H9 (cell line): ENCODE measurements around the gene CSTF3. TPM values are rescaled to one million over a fixed set of nuclear protein-coding genes. Genes with fewer than 3 reads are reported as not detected.

Experiments
- DNase-seq: peaks from one replicate; pipeline ENCODE4 v3.0.0-alpha.2; 2017
- H2AFZ ChIP-seq: one replicate; pipeline ENCODE4 v1.6.1; 2013; ENCODE audit warnings: mild to moderate bottlenecking, low read length, control low read depth, moderate library complexity
- H2AK5ac ChIP-seq: 2 replicates; pipeline ENCODE4 v1.6.1; 2013; ENCODE audit warnings: low read length, control low read depth, mixed read lengths; ENCODE audit not compliant: insufficient read length
- H2BK120ac ChIP-seq: one replicate; pipeline ENCODE4 v1.6.1; 2013; ENCODE audit warnings: low read depth, mild to moderate bottlenecking, low read length, control low read depth, inconsistent platforms; ENCODE audit not compliant: poor library complexity, severe bottlenecking
- H2BK12ac ChIP-seq: 2 replicates; pipeline ENCODE4 v1.6.1; 2013; ENCODE audit warnings: low read length, control low read depth, mixed read lengths, low read depth; ENCODE audit not compliant: insufficient read length
- H2BK15ac ChIP-seq: 2 replicates; pipeline ENCODE4 v1.6.1; 2013; ENCODE audit warnings: low read depth, low read length, control low read depth
- H2BK20ac ChIP-seq: one replicate; pipeline ENCODE4 v1.6.1; 2013; ENCODE audit warnings: low read depth, mild to moderate bottlenecking, low read length, control low read depth, inconsistent platforms; ENCODE audit not compliant: poor library complexity, severe bottlenecking
- H2BK5ac ChIP-seq: 2 replicates; pipeline ENCODE4 v1.6.1; 2013; ENCODE audit warnings: low read length, control low read depth, mixed read lengths; ENCODE audit not compliant: insufficient read length
- H3K14ac ChIP-seq: 2 replicates; pipeline ENCODE4 v1.6.1; 2013; ENCODE audit warnings: low read length, control low read depth; ENCODE audit not compliant: insufficient read depth
- H3K18ac ChIP-seq: 2 replicates; pipeline ENCODE4 v1.6.1; 2013; ENCODE audit warnings: low read depth, mild to moderate bottlenecking, mixed read lengths, low read length, control low read depth; ENCODE audit not compliant: insufficient read length
- H3K23ac ChIP-seq: 2 replicates; pipeline ENCODE4 v1.6.1; 2013; ENCODE audit warnings: low read length, control low read depth, mixed read lengths, low read depth; ENCODE audit not compliant: insufficient read length
- H3K23me2 ChIP-seq: 2 replicates; pipeline ENCODE4 v1.6.1; 2013; ENCODE audit warnings: low read depth, mild to moderate bottlenecking, mixed read lengths, low read length, control low read depth; ENCODE audit not compliant: insufficient read length, poor library complexity, severe bottlenecking
- H3K27ac ChIP-seq: 2 replicates; pipeline ENCODE4 v1.5.1; 2013; ENCODE audit warnings: low read length, control low read depth, mixed read lengths, low read depth; ENCODE audit not compliant: insufficient read length
- H3K27me3 ChIP-seq: 2 replicates; pipeline ENCODE4 v1.6.1; 2013; ENCODE audit warnings: low read length, control low read depth, inconsistent platforms; ENCODE audit not compliant: insufficient read depth
- H3K4ac ChIP-seq: 2 replicates; pipeline ENCODE4 v1.6.1; 2013; ENCODE audit warnings: low read depth, mild to moderate bottlenecking, control low read depth, inconsistent platforms, low read length, moderate library complexity
- H3K4me1 ChIP-seq: 2 replicates; pipeline ENCODE4 v1.6.1; 2013; ENCODE audit warnings: low read length, control low read depth, inconsistent platforms; ENCODE audit not compliant: insufficient read depth
- H3K4me2 ChIP-seq: 2 replicates; pipeline ENCODE4 v1.6.1; 2013; ENCODE audit warnings: low read length, control low read depth, mixed read lengths; ENCODE audit not compliant: insufficient read length, insufficient read depth
- H3K56ac ChIP-seq: 2 replicates; pipeline ENCODE4 v1.6.1; 2013; ENCODE audit warnings: low read depth, mild to moderate bottlenecking, mixed read lengths, low read length, control low read depth; ENCODE audit not compliant: insufficient read length
- H3K79me1 ChIP-seq: 2 replicates; pipeline ENCODE4 v1.6.1; 2013; ENCODE audit warnings: low read depth, mild to moderate bottlenecking, moderate library complexity, low read length, control low read depth, inconsistent platforms; ENCODE audit not compliant: insufficient read depth, poor library complexity, severe bottlenecking
- H3K79me2 ChIP-seq: 2 replicates; pipeline ENCODE4 v1.6.1; 2013; ENCODE audit warnings: low read length, control low read depth, inconsistent platforms; ENCODE audit not compliant: insufficient read depth
- H3K9ac ChIP-seq: 2 replicates; pipeline ENCODE4 v1.6.1; 2013; ENCODE audit warnings: low read length, control low read depth, mixed read lengths; ENCODE audit not compliant: insufficient read length; ENCODE audit errors: extremely low read depth
- H3K9me3 ChIP-seq: one replicate; pipeline ENCODE4 v1.6.1; 2013; ENCODE audit warnings: low read depth, low read length, inconsistent platforms; ENCODE audit not compliant: control insufficient read depth
- H3T11ph ChIP-seq: one replicate; pipeline ENCODE4 v1.6.1; 2013; ENCODE audit warnings: mild to moderate bottlenecking, low read length, control low read depth, inconsistent platforms
- H4K20me1 ChIP-seq: one replicate; pipeline ENCODE4 v1.6.1; 2013; ENCODE audit not compliant: control insufficient read depth, insufficient read length, insufficient read depth
- H4K5ac ChIP-seq: 2 replicates; pipeline ENCODE4 v1.6.1; 2013; ENCODE audit warnings: low read depth, mild to moderate bottlenecking, mixed read lengths, low read length, control low read depth; ENCODE audit not compliant: insufficient read length
- H4K8ac ChIP-seq: replicated peaks from 2 replicates; pipeline ENCODE4 v1.6.1; 2013; ENCODE audit warnings: low read length, control low read depth, mixed read lengths, low read depth; ENCODE audit not compliant: insufficient read length
- H4K91ac ChIP-seq: 2 replicates; pipeline ENCODE4 v1.6.1; 2013; ENCODE audit warnings: low read depth, mild to moderate bottlenecking, moderate library complexity, mixed read lengths, low read length, control low read depth; ENCODE audit not compliant: insufficient read length
- H3K27ac Mint-ChIP-seq, 3 experiments: 2 replicates in 2 of 3; 3 replicates in 1 of 3; pipeline ENCODE4 v1.8.0; 2020 to 2021; ENCODE audit warnings: mixed read lengths in 3 of 3, mild to moderate bottlenecking in 1 of 3, moderate library complexity in 1 of 3
- H3K27me3 Mint-ChIP-seq: 2 replicates; pipeline ENCODE4 v1.8.0; 2021; ENCODE audit warnings: low read depth, mild to moderate bottlenecking, moderate library complexity, mixed read lengths
- H3K36me3 Mint-ChIP-seq, 3 experiments: 2 replicates in 2 of 3; 3 replicates in 1 of 3; pipeline ENCODE4 v1.8.0; 2020 to 2021; ENCODE audit warnings: low read depth in 3 of 3, mixed read lengths in 3 of 3; ENCODE audit not compliant: insufficient read depth in 1 of 3
- H3K4me1 Mint-ChIP-seq, 2 experiments: 2 replicates each; pipeline ENCODE4 v1.8.0; 2020; ENCODE audit warnings: mixed read lengths in 2 of 2
- H3K4me3 Mint-ChIP-seq, 2 experiments: 2 replicates in 1 of 2; 3 replicates in 1 of 2; pipeline ENCODE4 v1.8.0; 2020 to 2021; ENCODE audit warnings: mild to moderate bottlenecking in 2 of 2, mixed read lengths in 2 of 2, moderate library complexity in 1 of 2
- H3K9me3 Mint-ChIP-seq, 2 experiments: 2 replicates in 1 of 2; 3 replicates in 1 of 2; pipeline ENCODE4 v1.8.0; 2020; ENCODE audit warnings: mild to moderate bottlenecking in 2 of 2, mixed read lengths in 2 of 2, moderate library complexity in 1 of 2
- WGBS: extraction: QIAGEN DNeasy Blood & Tissue Kit; methylation state at CpG from one replicate; pipeline ENCODE4 v1.1.7; 2013; ENCODE audit warnings: missing lambda C conversion rate, low lambda C conversion rate, mixed read lengths; ENCODE audit not compliant: insufficient read length; ENCODE audit errors: extremely low coverage; 5-methylcytosine and 5-hydroxymethylcytosine counted together
- total RNA-seq: library from RNA; stranded (reverse); gene quantifications from 2 replicates; pipeline ENCODE4 v1.2.1, GENCODE V29; 2021
- TF ChIP-seq, protein P1 (sequence below): fragments of 200-600 bp; sonication (generic); conservative IDR thresholded peaks from 3 replicates; pipeline ENCODE4 v1.8.0; 2021; ENCODE audit warnings: antibody characterized with exemption, mild to moderate bottlenecking

The CSTF3 gene
- total RNA-seq, 1 experiment from 2014 or later: 41.5 TPM

DNA sequence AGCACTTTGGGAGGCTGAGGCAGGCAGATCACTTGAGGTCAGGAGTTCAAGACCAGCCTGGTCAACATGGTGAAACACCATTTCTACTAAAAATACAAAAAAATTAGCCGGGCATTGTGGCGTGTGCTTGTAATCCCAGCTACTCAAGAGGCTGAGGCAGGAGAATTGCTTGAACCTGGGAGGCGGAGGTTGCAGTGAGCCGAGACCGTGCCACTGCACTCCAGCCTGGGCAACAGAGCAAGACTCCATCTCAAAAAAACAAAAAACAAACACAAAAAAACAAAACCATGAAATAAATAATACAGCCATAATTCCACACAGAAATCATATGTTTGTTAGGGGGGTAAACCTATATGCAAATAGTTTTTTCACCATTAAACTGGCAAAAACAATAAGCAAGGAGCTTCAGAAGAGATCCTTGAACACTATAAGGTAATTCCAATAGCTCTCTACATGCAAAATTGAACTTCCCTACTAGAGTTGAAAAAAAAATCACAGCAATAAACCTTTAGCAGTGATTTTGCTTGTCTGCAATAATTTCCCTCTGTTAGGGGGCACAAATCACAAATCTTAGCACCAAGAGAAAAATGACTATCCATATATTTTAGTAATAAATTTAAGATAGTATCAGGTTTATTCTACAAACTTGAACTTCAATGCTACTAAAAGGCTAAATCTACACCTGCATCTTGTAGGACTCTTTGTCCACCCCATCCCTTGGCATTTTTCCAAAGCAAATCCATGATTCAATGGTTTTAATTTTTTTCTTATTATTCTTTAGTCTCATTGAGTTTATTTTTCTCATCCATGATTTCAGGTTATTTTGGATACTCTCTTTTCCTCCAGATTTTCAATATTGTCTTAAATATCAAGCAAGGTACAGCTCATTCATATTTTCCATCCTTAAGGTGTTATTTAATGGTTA, 3.9 kb downstream of the CSTF3 start:
- no peak overlapping the region for H3K4ac ChIP-seq
- TF ChIP-seq, protein P1, sequence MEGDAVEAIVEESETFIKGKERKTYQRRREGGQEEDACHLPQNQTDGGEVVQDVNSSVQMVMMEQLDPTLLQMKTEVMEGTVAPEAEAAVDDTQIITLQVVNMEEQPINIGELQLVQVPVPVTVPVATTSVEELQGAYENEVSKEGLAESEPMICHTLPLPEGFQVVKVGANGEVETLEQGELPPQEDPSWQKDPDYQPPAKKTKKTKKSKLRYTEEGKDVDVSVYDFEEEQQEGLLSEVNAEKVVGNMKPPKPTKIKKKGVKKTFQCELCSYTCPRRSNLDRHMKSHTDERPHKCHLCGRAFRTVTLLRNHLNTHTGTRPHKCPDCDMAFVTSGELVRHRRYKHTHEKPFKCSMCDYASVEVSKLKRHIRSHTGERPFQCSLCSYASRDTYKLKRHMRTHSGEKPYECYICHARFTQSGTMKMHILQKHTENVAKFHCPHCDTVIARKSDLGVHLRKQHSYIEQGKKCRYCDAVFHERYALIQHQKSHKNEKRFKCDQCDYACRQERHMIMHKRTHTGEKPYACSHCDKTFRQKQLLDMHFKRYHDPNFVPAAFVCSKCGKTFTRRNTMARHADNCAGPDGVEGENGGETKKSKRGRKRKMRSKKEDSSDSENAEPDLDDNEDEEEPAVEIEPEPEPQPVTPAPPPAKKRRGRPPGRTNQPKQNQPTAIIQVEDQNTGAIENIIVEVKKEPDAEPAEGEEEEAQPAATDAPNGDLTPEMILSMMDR: no peak
- no peak overlapping the region for H3K23ac ChIP-seq
- no peak overlapping the region for H3K56ac ChIP-seq
- no peak overlapping the region for H3K27ac ChIP-seq
- peaks cover 2% of the 10 kb centered on the region; the same call in 1 of the 2 replicates for H3K4me1 ChIP-seq
- Mint-ChIP-seq H3K4me1 (peaks cover 37 to 45% of the 10 kb centered on the region in 2 experiments), H3K36me3 (peaks cover 24 to 55% (median 47%) of the 10 kb centered on the region in 3 experiments; a peak in 6 of 7 replicates), H3K27ac (peak overlapping the region in 1 of 3 experiments; percentile 71; a peak in 1 of 7 replicates), H3K27me3 (no peaks in the 10 kb centered on the region), H3K9me3 (peaks cover 0 to 9% of the 10 kb centered on the region in 2 experiments; a peak in 1 of 5 replicates), H3K4me3 (peak overlapping the region; percentile 16 to 53; a peak in 4 of 5 replicates)
- no peak overlapping the region for H2AFZ ChIP-seq
- H3K79me2 ChIP-seq: peaks cover 74% of the 10 kb centered on the region
- no peak overlapping the region for H3K18ac ChIP-seq
- no peak overlapping the region for H2BK5ac ChIP-seq
- H2BK20ac ChIP-seq: no peak overlapping the region
- H3K14ac ChIP-seq: no peak overlapping the region
- peaks cover 5% of the 10 kb centered on the region for H3K79me1 ChIP-seq
- H3K4me2 ChIP-seq: no peak overlapping the region
- no peak overlapping the region for H4K5ac ChIP-seq
- no CpG with 5 or more reads among the region's 5 CpGs for WGBS
- H2BK120ac ChIP-seq: no peak overlapping the region
- no peaks in the 10 kb centered on the region for H4K20me1 ChIP-seq
- H3K9ac ChIP-seq: no peak overlapping the region
- no peak overlapping the region for H3T11ph ChIP-seq
- H3K27me3 ChIP-seq: no peaks in the 10 kb centered on the region
- no peak for DNase-seq
- no peak overlapping the region for H2AK5ac ChIP-seq
- H2BK15ac ChIP-seq: no peak overlapping the region
- no peak overlapping the region for H4K91ac ChIP-seq
- H3K9me3 ChIP-seq: no peaks in the 10 kb centered on the region
- H3K23me2 ChIP-seq: peaks cover 8% of the 10 kb centered on the region
- no peak overlapping the region for H2BK12ac ChIP-seq
- no peak overlapping the region for H4K8ac ChIP-seq
